ENCODE data around the gene VRK2. TPM values are rescaled to one million over a fixed set of nuclear protein-coding genes. Genes with fewer than 3 reads are reported as not detected.
"Not testable (repeated sequence)": the region's sequence is repeated elsewhere in the genome, so short reads cannot be mapped to it uniquely, and the experiment has no call there.

VRK2 gene
- total RNA-seq, 2 experiments from 2014 or later, result 26.0 to 32.8 TPM

DNA sequence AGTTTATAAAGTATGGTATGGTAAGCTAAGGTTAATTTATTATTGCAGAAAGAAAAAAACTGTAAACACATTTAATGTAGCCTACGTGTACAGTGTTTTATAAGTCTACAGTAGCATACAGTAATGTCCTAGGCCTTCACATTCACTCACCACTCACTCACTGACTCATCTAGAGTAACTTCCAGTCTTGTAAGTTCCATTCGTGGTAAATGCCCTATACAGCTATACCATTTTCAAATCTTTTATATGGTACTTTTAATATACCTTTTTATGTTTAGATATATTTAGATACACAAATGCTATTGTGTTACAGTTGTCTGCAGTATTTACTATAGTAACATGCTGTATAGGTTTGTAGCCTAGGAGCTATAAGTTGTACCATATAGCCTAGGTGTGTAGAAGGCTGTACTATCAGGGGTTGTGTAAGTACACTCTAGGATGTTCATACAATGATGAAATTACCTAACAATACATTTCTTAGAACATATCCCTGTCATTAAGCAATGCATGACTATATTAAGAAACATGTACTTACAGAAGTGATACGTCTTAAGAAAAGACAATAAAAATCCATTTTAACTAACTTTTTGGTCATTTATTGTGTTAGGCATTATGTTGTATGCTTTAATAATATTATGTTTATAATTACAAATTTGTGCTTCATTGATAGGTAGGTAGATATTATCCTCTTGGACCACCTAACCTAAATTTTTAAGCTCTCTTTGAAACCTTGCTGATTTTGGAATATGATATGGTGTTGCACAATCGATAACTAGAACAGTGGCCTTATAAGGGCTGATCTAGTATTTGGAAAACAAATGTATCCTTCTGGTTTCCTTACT lies 51.9 kb downstream of the VRK2 start:
- Mint-ChIP-seq H3K4me1 (peaks cover 5% of the 10 kb centered on the region), H3K4me3 (no peak overlapping the region), H3K27ac (no peak overlapping the region), H3K27me3 (no peaks in the 10 kb centered on the region), H3K9me3 (peaks cover 8% of the 10 kb centered on the region), H3K36me3 (ENCODE audit: low read depth) (peaks cover 29% of the 10 kb centered on the region)
- ChIA-PET CTCF (interaction anchor here (0.7 kb wide), 1 partner anchor 53 kb away, joined by 3 read pairs; no protein-coding TSS in a partner anchor), POLR2A (no interaction called here)
- DNase-seq, result no peak

- no peak for DNase-seq
- Mint-ChIP-seq H3K4me3 (no peak overlapping the region), H3K27ac (no peak overlapping the region), H3K4me1 (peaks cover 5% of the 10 kb centered on the region), H3K9me3 (peaks cover 7% of the 10 kb centered on the region), H3K27me3 (no peaks in the 10 kb centered on the region), H3K36me3 (ENCODE audit: low read depth) (peaks cover 25% of the 10 kb centered on the region)
- ChIA-PET CTCF (no interaction called here), POLR2A (interaction anchor here (0.5 kb wide), 1 partner anchor 121 kb away, joined by 7 read pairs; no protein-coding TSS in a partner anchor)
Observed at GRCh38 chr2:58099096-58099769, 52.6 kb downstream of the VRK2 start.

DNA sequence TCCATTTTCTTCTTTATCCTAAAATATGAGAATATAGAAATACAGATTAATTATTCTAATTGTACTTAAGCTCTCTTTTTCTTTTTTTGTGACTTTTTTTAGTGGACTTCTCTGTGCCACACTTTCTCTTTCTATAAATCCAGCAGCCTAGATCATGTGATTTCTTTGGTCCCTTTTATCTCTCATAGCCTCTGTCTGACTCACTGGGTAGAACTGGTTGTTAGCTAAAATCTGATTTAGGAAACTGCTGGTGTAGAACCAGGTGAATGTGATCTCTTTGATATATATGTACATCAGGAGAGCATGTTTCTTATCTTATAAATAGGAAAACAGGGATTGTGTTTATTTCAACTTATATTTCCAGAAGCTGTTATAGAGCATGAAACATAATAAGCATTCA lies 54.9 kb downstream of the VRK2 start:
- Mint-ChIP-seq H3K9me3 (peaks cover 3% of the 10 kb centered on the region), H3K27ac (no peak overlapping the region), H3K27me3 (no peaks in the 10 kb centered on the region), H3K4me3 (no peak overlapping the region), H3K36me3 (ENCODE audit: low read depth) (peaks cover 12% of the 10 kb centered on the region), H3K4me1 (peaks cover 5% of the 10 kb centered on the region)
- CTCF ChIA-PET, result no interaction called here
- DNase-seq, result no peak
- POLR2A ChIA-PET, result no interaction called here

GRCh38 chr2:58106896-58107295 lies 60.3 kb downstream of the VRK2 start:
- H3K27me3 Mint-ChIP-seq, result no peaks in the 10 kb centered on the region
- peaks cover 3% of the 10 kb centered on the region for H3K9me3 Mint-ChIP-seq
- POLR2A ChIA-PET, result no interaction called here
- peaks cover 6% of the 10 kb centered on the region for H3K4me1 Mint-ChIP-seq
- H3K4me3 Mint-ChIP-seq, result no peak overlapping the region
- H3K36me3 Mint-ChIP-seq (ENCODE audit: low read depth), result peaks cover 6% of the 10 kb centered on the region
- no peak for DNase-seq
- H3K27ac Mint-ChIP-seq, result no peak overlapping the region
- CTCF ChIA-PET, result no interaction called here

GRCh38 chr2:58107803-58108710 lies 61.5 kb downstream of the VRK2 start:
- Mint-ChIP-seq H3K9me3 (peaks cover 3% of the 10 kb centered on the region), H3K4me3 (no peak overlapping the region), H3K27ac (no peak overlapping the region), H3K4me1 (peaks cover 6% of the 10 kb centered on the region), H3K36me3 (ENCODE audit: low read depth) (no peaks in the 10 kb centered on the region), H3K27me3 (no peaks in the 10 kb centered on the region)
- ChIA-PET CTCF (no interaction called here), POLR2A (no interaction called here)
- no peak for DNase-seq

GRCh38 chr2:58109481-58109880 lies 62.9 kb downstream of the VRK2 start:
- DNase-seq, result no peak
- Mint-ChIP-seq H3K9me3 (no peaks in the 10 kb centered on the region), H3K4me3 (no peak overlapping the region), H3K27ac (no peak overlapping the region), H3K36me3 (ENCODE audit: low read depth) (peaks cover 6% of the 10 kb centered on the region), H3K27me3 (no peaks in the 10 kb centered on the region), H3K4me1 (peaks cover 6% of the 10 kb centered on the region)
- POLR2A ChIA-PET, result no interaction called here
- CTCF ChIA-PET, result no interaction called here

DNA sequence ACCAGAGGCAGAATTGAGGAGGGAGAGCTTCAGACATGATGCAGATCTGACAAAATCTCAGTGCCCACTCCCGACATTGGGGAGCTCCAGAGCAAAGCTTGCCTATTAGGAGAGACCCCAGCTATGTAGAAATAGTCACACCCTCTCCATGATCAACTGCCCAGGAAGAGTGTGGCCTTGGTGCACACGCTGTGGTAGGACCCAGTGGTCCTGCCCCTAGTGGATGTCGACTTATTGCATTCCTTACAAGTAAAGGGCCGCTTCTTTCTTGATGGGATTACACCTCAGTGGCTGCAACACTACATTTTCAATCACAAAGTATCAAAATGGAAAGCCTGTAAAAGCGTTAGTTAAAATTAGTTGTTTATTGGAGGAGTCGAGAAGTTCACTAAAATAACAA lies 64.2 kb downstream of the VRK2 start:
- H3K27ac Mint-ChIP-seq, result no peak overlapping the region
- H3K36me3 Mint-ChIP-seq (ENCODE audit: low read depth), result peaks cover 6% of the 10 kb centered on the region
- POLR2A ChIA-PET, result no interaction called here
- CTCF ChIA-PET, result no interaction called here
- peaks cover 6% of the 10 kb centered on the region for H3K4me1 Mint-ChIP-seq
- H3K27me3 Mint-ChIP-seq, result no peaks in the 10 kb centered on the region
- no peak for DNase-seq
- H3K9me3 Mint-ChIP-seq, result no peaks in the 10 kb centered on the region
- no peak overlapping the region for H3K4me3 Mint-ChIP-seq

- H3K27ac Mint-ChIP-seq; POLR2A ChIA-PET; H3K27me3 Mint-ChIP-seq; H3K4me1 Mint-ChIP-seq; DNase-seq; H3K9me3 Mint-ChIP-seq; CTCF ChIA-PET; H3K36me3 Mint-ChIP-seq (ENCODE audit: low read depth); H3K4me3 Mint-ChIP-seq: not testable (repeated sequence)
Observed at GRCh38 chr2:58113563-58113962, 67.0 kb downstream of the VRK2 start.

GRCh38 chr2:58120626-58121229 lies 74.1 kb downstream of the VRK2 start:
- H3K9me3 Mint-ChIP-seq, result no peaks in the 10 kb centered on the region
- POLR2A ChIA-PET, result no interaction called here
- DNase-seq, result no peak
- H3K4me3 Mint-ChIP-seq, result no peak overlapping the region
- H3K36me3 Mint-ChIP-seq (ENCODE audit: low read depth), result peaks cover 18% of the 10 kb centered on the region
- no peaks in the 10 kb centered on the region for H3K27me3 Mint-ChIP-seq
- no peak overlapping the region for H3K27ac Mint-ChIP-seq
- H3K4me1 Mint-ChIP-seq, result no peaks in the 10 kb centered on the region
- CTCF ChIA-PET, result no interaction called here

GRCh38 chr2:58122040-58122439 lies 75.4 kb downstream of the VRK2 start:
- ChIA-PET CTCF (no interaction called here), POLR2A (no interaction called here)
- Mint-ChIP-seq H3K4me3 (no peak overlapping the region), H3K27me3 (no peaks in the 10 kb centered on the region), H3K9me3 (no peaks in the 10 kb centered on the region), H3K4me1 (no peaks in the 10 kb centered on the region), H3K27ac (no peak overlapping the region), H3K36me3 (ENCODE audit: low read depth) (peaks cover 17% of the 10 kb centered on the region)
- no peak for DNase-seq

DNA sequence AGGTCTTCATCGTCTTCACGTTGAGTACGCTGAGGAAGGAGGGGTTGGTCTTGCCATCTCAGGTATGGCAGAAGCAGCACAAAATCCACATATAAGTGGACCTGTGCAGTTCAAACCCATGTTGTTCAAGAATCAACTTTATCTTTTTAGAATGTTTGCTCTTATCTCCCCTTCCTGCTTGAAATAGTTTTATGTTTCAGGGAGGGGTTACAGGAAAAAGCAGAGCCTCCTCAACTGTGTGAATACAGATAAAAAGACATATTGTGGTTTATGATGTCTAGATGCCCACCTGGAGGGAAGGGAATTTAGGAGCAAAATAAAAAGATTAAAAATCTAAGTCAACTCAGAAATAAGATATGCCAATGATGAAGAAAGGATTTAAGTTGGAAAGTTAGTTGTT lies 75.9 kb downstream of the VRK2 start:
- Mint-ChIP-seq H3K4me1 (no peaks in the 10 kb centered on the region), H3K9me3 (no peaks in the 10 kb centered on the region), H3K27ac (no peak overlapping the region), H3K36me3 (ENCODE audit: low read depth) (peaks cover 15% of the 10 kb centered on the region), H3K4me3 (no peak overlapping the region), H3K27me3 (no peaks in the 10 kb centered on the region)
- no peak for DNase-seq
- POLR2A ChIA-PET, result no interaction called here
- CTCF ChIA-PET, result no interaction called here

DNA sequence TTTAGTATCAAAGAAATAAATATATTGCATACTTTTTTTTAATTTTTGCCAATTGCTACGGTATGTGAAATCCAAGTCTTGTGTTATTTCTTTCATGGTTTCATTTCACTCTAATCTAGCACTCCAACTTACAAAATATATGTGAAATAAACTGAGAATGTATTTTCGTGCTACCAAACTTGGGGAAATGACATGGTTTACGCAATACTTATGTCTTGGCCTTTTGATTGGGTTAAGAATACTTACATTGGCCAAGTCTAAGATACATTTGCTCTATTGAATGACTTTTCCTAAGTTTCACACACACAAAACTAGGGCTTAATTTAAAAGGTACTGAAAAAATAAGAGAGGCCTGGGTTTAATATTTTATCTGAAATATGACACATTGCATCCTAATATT lies 80.5 kb downstream of the VRK2 start:
- ChIA-PET POLR2A (no interaction called here), CTCF (no interaction called here)
- Mint-ChIP-seq H3K9me3 (no peaks in the 10 kb centered on the region), H3K27ac (no peak overlapping the region), H3K4me1 (no peaks in the 10 kb centered on the region), H3K4me3 (no peak overlapping the region), H3K27me3 (no peaks in the 10 kb centered on the region), H3K36me3 (ENCODE audit: low read depth) (peaks cover 13% of the 10 kb centered on the region)
- no peak for DNase-seq

DNA sequence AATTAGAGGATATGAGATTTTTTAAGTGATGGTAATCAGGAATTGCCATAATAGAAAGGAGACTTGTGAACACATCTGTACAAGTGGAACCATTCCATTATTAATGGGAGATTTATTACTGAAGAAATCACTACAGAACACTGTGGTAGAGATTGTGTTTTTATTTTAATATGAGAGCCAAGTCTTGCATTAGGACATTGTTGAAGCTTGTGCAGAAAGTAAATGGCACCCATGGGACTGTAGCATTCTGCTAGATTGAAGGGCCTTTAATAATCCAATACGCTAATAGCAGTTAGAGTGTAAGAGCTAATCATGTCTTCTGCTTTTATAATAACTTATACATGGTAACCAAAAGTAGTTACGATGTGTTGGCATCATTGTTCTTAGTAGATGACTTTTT lies 83.6 kb downstream of the VRK2 start:
- H3K4me3 Mint-ChIP-seq, result no peak overlapping the region
- H3K9me3 Mint-ChIP-seq, result no peaks in the 10 kb centered on the region
- peaks cover 5% of the 10 kb centered on the region for H3K36me3 Mint-ChIP-seq (ENCODE audit: low read depth)
- H3K27ac Mint-ChIP-seq, result no peak overlapping the region
- no peak for DNase-seq
- H3K27me3 Mint-ChIP-seq, result no peaks in the 10 kb centered on the region
- CTCF ChIA-PET, result no interaction called here
- H3K4me1 Mint-ChIP-seq, result no peaks in the 10 kb centered on the region
- POLR2A ChIA-PET, result no interaction called here

Data from activated CD4-positive, alpha-beta T cell treated with anti-CD3 and anti-CD28 coated beads, Interleukin-2, amount 10 ng/mL, durations not matched to agents 7 days and 5 days (primary cell).